AG04449 (cell line): Measurements from ENCODE around the gene PGPEP1.

Source experiments
- CTCF ChIA-PET: fragments of 350-600 bp; formaldehyde crosslinking; extraction: SDS; loops from one replicate; lab custom pipeline; 2021; ENCODE audit warnings: antibody characterized with exemption; lab: Yijun Ruan, JAX
- POLR2A ChIA-PET: fragments of 400-600, 350-600 bp; formaldehyde crosslinking; extraction: SDS; loops from one replicate; lab custom pipeline; 2020; ENCODE audit warnings: antibody characterized with exemption, inconsistent platforms; lab: Yijun Ruan, JAX
- DNase-seq: peaks from one replicate; pipeline ENCODE4 v3.0.0-alpha.2; 2010; ENCODE audit warnings: low read depth, low spot score
- H3K4me3 ChIP-seq: 2 replicates; pipeline ENCODE4 v1.5.1; 2011; ENCODE audit warnings: low read depth, mild to moderate bottlenecking, control low read depth, low read length
- TF ChIP-seq, protein P1 (sequence below): IDR thresholded peaks from one replicate; pipeline ENCODE4 v1.5.1; 2011; ENCODE audit warnings: mild to moderate bottlenecking, moderate library complexity, low read length, control low read depth, inconsistent platforms; ENCODE audit not compliant: insufficient read depth; ENCODE audit errors: missing control alignments

Gene PGPEP1

DNA sequence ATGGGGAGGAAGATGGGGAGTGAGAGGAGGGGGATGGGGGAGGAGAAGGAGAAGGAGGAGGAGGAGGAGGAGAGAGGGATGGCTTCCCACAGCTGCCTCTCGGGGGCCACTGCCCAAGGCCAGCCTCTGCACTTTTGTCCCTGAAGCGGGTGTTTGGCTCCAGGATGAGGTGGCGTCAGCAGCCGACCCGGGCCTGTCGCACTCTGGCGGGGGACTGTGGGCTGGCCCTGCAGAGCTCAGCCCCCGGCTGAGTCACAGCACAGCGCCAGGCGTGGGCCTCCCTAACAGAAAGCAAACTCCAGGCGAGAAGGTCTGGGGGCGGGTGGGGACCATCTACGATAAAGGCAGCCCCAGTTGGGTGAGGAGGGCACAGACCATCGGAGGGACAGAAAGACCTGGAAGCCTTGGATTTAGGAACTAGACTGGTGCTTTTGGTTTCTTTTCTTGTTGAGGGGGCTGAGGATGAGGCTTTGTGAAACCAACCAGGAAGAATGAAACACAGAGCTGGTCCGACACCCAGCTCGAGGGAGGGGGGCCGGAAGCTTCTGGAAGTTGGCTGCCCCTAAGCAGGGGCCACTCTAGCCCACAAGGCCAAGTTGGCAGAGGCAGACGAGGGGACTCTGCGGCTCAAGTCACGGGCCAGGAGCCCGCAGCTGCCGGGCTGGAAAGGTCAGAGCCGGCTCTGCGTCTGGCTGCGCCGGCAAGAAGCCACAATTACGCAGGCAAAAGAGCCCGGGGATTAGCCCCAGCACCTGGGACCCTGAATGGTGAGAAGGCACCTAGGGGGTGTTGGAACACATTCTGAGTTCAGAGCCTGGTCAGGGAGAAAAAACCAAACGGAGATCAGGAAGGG is 35.7 kb upstream of the PGPEP1 start:
- H3K4me3 ChIP-seq, result peak overlapping the region; percentile 45
- POLR2A ChIA-PET, result interaction anchor here (0.9 to 6.3 kb wide), 6 partner anchors 9 to 44 kb away, joined by 3 to 129 read pairs (median 6); partner anchors contain the start of genes JUND and LSM4
- CTCF ChIA-PET, result interaction anchor here (0.7 to 6.5 kb wide), 6 partner anchors 12 to 25 kb away, joined by 3 to 65 read pairs (median 8); partner anchors contain the start of gene JUND
- DNase-seq, result no peak
- TF ChIP-seq, protein P1, sequence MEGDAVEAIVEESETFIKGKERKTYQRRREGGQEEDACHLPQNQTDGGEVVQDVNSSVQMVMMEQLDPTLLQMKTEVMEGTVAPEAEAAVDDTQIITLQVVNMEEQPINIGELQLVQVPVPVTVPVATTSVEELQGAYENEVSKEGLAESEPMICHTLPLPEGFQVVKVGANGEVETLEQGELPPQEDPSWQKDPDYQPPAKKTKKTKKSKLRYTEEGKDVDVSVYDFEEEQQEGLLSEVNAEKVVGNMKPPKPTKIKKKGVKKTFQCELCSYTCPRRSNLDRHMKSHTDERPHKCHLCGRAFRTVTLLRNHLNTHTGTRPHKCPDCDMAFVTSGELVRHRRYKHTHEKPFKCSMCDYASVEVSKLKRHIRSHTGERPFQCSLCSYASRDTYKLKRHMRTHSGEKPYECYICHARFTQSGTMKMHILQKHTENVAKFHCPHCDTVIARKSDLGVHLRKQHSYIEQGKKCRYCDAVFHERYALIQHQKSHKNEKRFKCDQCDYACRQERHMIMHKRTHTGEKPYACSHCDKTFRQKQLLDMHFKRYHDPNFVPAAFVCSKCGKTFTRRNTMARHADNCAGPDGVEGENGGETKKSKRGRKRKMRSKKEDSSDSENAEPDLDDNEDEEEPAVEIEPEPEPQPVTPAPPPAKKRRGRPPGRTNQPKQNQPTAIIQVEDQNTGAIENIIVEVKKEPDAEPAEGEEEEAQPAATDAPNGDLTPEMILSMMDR, result no peak

DNA sequence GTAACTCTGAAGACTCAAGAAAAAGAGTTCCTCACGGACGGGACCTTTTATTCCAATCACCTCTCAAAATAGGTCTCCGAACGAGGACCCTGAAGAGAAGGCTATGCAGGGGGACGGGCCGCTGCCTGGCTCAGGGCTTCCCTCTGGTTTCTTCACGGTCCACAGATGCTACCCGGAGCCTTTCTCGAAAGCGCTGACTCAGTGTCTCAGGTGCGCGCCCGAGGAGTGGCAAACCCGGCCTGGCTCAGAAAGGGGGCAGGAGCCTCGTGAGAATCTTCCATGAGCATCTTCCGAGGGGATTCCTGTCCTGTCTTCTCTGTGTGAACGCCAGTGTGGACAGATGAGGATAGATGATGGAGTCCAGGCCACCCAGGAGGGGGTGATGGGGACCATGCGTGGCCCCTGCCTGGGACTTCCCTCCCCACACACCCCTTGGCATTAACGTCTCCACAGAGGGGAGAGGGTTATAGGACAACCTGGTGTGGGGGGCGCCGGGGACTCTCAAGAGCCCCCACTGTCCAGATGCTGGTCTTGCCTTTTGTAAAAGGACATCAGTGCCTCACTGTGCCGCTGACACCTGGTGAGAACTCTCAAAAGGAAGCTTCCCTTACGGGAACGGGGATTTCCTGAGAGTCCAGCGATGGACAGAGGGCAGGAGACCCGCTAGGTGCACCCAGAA is 34.0 kb upstream of the PGPEP1 start:
- ChIA-PET CTCF (interaction anchor here (0.7 to 1.8 kb wide), 3 partner anchors 14 to 34 kb away, joined by 3 to 5 read pairs (median 3); partner anchors contain the start of gene PGPEP1), POLR2A (interaction anchor here (0.8 kb wide), 1 partner anchor 25 kb away, joined by 3 read pairs; the partner anchor contains the start of gene JUND)
- no peak for DNase-seq
- no peak overlapping the region for H3K4me3 ChIP-seq
- TF ChIP-seq, protein P1, result no peak

DNA sequence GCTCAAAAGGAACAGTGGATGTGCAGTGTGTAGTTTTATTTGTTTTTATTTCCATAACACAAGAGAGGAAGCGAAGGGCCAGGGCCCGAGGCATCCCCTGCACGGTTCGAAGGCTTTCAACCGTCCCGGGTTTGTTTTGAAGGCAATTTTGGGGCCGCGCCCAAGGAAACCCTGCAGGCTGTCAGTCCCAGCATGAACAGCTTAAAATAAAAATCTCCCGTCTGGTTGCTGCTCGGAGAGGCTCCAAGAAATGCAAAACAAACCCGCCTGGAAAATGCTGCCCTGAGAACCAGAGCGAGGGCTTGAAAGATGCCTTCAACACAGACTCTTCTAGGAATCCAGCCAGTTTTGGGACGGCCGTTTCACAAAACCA is 33.5 kb upstream of the PGPEP1 start:
- TF ChIP-seq, protein P1, result no peak
- no peak for DNase-seq
- H3K4me3 ChIP-seq, result no peak overlapping the region
- CTCF ChIA-PET, result interaction anchor here (0.7 to 1.8 kb wide), 3 partner anchors 13 to 33 kb away, joined by 3 to 5 read pairs (median 3); partner anchors contain the start of gene PGPEP1
- POLR2A ChIA-PET, result interaction anchor here (0.8 kb wide), 1 partner anchor 26 kb away, joined by 3 read pairs; the partner anchor contains the start of gene JUND

DNA sequence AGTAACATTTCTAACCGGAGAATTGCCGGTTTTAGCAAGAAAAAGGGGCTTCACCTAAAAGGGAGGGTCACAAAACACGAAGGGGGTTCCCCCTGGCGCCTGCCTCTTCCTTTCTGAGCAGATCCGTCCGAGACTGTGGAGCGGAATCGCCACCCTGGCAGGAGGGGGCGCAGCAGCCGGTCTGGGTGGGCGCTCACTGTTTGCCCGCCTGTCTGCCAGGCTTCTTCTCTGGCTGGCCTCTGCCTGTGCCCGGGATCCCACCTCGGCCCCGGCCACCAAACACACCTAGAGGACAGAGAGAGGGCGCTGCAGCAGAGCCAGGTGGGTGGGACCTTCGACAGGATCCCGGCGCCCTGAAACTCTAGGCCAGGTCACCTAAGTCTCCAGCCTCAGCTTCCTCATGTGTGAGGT is 33.1 kb upstream of the PGPEP1 start:
- DNase-seq, result no peak
- POLR2A ChIA-PET, result interaction anchor here (0.8 to 1.5 kb wide), 2 partner anchors 14 to 26 kb away, joined by 3 read pairs; partner anchors contain the start of gene JUND
- CTCF ChIA-PET, result interaction anchor here (0.7 to 1.8 kb wide), 3 partner anchors 13 to 33 kb away, joined by 3 to 5 read pairs (median 3); partner anchors contain the start of gene PGPEP1
- TF ChIP-seq, protein P1, result no peak
- H3K4me3 ChIP-seq, result no peak overlapping the region

DNA sequence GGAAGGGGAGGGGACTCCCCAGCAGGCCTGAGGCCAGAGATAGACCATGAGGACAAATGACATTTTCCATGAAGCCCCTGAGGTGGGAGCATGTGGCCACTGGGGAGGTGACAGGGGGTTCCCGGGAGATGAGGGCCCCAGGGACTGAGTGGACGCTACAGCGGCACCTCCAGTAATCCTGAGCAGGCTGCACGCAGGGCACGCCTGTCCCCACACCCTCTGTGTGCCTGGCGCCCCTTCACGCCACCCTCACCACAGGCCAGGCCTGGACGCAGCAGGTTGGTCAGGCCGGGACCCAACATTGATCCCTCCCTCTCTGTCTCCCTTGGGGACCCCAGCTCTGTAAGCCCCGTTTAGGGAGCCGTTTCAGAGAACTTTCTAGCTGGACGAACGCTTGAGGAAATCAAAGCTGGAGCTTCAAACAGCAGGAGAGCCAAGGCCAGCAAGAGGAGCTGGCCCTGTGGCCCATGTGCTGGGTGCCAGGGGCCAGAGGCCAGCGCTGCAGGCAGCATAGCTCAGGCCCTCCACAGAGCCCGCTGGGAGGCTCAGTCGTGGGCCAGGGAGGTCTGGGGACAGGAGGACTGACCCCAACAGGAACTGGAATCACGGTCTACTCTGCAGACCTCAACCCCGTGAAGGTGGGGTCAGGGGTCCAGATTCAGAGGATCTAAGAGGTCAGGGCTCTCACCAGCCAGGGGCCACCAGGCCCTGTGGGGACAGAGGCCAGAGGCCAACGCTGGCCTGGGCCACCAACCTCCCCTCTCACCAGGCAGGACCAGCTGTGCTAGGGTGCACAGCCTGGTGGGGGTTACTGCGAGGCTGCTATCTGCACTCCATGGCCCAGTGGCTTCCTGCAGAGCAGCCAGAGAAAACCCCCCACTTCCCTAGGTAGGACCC is 32.1 kb upstream of the PGPEP1 start:
- TF ChIP-seq, protein P1, result no peak
- POLR2A ChIA-PET, result interaction anchor here (1.5 kb wide), 1 partner anchor 15 kb away, joined by 3 read pairs; no protein-coding TSS in a partner anchor
- no peak overlapping the region for H3K4me3 ChIP-seq
- no peak for DNase-seq
- CTCF ChIA-PET, result interaction anchor here (0.9 to 1.8 kb wide), 3 partner anchors 9 to 29 kb away, joined by 3 to 5 read pairs (median 4); no protein-coding TSS in a partner anchor
